Loucy (cell line): Measurements from ENCODE around the gene ENDOD1.

Source experiments
- EZH2phosphoT487 ChIP-seq: fragments of 200-600 bp; IDR thresholded peaks from 2 replicates; pipeline ENCODE4 v1.6.1; 2018; ENCODE audit warnings: antibody characterized with exemption, mild to moderate bottlenecking, moderate library complexity, borderline replicate concordance
- TF ChIP-seq, protein P1 (sequence below): fragments of 200-600 bp; sonication (generic); conservative IDR thresholded peaks from 2 replicates; pipeline ENCODE4 v1.5.1; 2014; ENCODE audit warnings: mild to moderate bottlenecking, antibody characterized with exemption, low read length

DNA sequence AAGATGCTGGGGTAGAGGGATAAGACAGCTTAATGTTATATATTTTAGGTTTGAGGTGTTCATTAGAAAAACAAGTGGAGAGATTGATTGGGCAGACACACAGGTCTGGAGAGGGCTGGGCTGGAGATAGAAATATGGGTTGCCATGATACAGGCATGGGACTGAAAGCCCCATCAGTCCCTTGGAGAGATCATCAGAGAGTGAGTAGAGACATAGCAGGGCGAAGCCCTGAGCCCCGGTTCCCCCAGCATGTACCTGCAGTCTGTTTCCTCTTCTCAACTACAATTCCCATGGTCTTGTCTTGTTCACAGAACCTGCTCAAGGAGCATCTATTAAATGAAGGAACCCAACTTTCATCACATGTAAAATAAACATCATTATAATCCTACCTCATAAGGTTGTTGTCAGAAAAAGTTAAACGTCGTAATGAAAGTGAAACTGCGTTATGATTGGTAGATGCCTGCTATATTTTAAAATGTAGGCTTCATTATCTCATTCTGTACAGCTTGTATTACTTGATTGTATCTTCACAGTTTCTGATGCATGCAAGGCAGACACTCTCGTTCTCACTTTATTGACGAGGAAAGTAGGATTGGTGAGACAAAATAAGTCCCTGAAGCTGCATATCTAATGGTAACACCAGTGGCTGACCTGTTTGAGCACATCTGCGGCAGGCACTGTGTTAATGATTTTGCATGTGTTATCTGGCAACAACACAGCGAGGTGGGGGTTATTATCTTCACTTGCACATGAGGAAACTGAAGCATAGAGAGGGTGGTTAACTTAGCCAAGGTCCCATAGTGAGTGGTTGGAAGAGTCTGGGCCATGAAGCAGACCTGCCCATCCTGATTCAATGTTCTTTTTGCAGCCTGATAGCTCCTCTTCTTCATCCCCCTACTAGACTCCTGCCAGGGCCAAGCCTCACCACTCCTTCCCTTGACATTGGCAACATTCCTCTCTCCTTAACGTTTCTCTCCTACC, 63.5 kb downstream of the ENDOD1 start:
- TF ChIP-seq, protein P1, sequence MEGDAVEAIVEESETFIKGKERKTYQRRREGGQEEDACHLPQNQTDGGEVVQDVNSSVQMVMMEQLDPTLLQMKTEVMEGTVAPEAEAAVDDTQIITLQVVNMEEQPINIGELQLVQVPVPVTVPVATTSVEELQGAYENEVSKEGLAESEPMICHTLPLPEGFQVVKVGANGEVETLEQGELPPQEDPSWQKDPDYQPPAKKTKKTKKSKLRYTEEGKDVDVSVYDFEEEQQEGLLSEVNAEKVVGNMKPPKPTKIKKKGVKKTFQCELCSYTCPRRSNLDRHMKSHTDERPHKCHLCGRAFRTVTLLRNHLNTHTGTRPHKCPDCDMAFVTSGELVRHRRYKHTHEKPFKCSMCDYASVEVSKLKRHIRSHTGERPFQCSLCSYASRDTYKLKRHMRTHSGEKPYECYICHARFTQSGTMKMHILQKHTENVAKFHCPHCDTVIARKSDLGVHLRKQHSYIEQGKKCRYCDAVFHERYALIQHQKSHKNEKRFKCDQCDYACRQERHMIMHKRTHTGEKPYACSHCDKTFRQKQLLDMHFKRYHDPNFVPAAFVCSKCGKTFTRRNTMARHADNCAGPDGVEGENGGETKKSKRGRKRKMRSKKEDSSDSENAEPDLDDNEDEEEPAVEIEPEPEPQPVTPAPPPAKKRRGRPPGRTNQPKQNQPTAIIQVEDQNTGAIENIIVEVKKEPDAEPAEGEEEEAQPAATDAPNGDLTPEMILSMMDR: no peak
- no peak for TF ChIP-seq EZH2phosphoT487
